Right ventricle myocardium superior (tissue), 1 donor: Measurements from ENCODE around the gene RCAN2. TPM values are rescaled to one million over a fixed set of nuclear protein-coding genes. Genes with fewer than 3 reads are reported as not detected.

ENCODE experiments used
- ATAC-seq: fragments of 200-7000 bp; cut with Tn5 transposase; one replicate; pipeline ENCODE4 v1.9.1; 2020; ENCODE audit warnings: mild to moderate bottlenecking; ENCODE audit not compliant: poor library complexity
- DNase-seq: peaks from one replicate; pipeline ENCODE4 v3.0.0-alpha.2; 2020
- intact Hi-C: fragments of 100-400 bp; cut with DNase I; formaldehyde crosslinking; loops from one replicate; pipeline ENCODE4 v1.11.2; 2022
- total RNA-seq: library from RNA; stranded (reverse); fragmentation: NEBNext Ultra II Directional; extraction: Animal tissue kit (Norgen Biotek cat#: 25700); gene quantifications from one replicate; pipeline ENCODE4 v1.2.1, GENCODE V29; 2021
- donor health status: DM: no; HTN: yes; CAD: no; lungs with severe emphysema.

The RCAN2 gene
- total RNA-seq, 1 donor from 2014 or later, result 258 TPM

DNA sequence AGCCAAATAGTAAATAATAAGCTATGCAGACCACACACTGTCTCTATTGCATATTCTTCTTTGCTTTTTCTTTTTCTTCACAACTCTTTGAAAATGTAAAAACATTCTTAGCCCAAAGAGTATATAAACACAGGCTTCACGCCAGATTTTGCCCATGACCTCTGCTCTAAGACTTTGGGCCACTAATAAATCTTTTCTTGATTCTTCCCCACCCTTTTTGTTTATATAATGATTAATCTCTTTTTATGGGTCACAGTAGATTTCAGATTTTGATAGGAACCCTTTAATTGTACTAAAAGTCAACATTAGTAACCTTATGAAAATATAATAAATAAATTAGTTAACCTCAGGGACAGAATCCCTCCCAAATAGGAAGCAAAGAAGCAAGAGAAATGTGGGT, 304.7 kb downstream of the RCAN2 start:
- no peak for ATAC-seq
- no peak for DNase-seq
- intact Hi-C loops, result no loop called here

DNA sequence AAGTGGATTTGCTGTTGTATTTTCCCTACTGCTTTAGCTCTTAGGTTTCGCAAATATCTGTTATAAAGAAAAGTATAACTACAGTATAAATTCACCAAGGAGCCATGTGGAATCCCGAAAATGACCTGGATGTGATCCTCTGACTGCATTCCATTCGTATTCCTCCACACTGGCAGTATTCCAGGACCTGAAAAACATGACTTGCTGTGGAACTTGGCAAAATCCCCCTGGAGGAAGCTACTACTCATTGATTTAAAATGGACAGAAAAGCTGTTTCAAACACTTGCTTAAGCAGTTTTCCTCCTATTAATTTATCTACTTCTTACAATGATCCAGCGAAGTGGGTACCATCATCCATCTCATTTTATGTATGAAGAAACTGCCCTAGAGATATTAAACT, 307.1 kb downstream of the RCAN2 start:
- DNase-seq (no peak), ATAC-seq (no peak)
- intact Hi-C loops, result no loop called here

DNA sequence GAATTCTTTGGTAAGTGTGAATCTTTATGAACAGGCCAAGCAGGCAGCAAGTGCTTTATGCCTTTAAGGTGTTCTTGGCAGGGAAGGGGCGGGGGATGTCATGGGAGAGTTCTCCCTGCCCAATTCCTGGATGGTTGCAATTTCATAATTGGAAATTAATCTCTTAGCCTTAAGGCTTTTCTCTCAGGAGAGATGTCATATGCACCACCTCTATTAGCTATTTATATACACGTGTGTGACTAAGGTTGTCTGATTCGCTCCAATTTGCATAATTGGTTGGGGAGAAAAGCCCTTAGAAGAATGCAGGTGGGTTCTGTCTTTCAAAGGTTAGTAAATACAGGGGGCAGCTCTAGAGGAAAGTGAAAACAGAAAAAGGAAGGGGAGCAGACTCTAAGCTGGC, 315.3 kb downstream of the RCAN2 start:
- ATAC-seq, result no peak
- DNase-seq, result no peak
- intact Hi-C loops, result no loop called here

DNA sequence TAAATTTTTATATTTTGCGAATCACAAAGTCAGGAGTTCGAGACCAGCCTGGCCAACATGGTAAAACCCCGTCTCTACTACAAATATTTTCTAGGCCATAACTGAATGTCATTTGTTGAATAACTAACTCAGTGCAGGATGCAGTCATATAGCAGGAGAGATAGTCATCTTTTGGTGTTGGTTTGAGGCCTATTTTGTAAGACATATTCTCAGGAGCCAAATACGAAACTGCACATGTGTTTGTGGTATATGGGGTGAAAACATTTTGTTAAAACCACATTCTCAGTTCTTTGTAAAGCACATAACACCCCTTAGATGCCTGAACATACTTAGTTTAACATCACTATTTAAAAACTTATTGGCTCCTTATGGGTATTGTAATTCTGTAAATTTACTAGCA, 315.8 kb downstream of the RCAN2 start:
- DNase-seq, result no peak
- intact Hi-C loops, result no loop called here
- ATAC-seq, result no peak

DNA sequence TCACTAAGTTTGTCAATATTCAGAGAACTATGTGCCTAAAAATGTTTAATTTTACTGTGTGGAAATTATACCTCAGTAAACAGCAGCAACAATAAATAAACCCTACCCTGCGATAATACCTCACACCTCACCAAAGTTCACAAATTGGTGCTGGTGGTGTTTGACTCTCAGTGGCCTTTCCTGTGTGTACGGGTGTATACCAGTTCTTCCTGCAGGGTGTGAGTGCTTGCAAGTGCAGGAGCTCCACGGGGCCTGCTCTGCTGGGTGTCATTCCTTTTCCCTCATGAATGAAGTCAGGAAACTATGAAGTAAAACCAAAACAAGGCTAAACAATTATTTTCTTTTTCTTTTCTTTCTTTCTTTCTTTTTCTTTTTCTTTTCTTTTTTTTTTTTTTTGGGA, 316.3 kb downstream of the RCAN2 start:
- no peak for ATAC-seq
- DNase-seq, result no peak
- intact Hi-C loops, result no loop called here

DNA sequence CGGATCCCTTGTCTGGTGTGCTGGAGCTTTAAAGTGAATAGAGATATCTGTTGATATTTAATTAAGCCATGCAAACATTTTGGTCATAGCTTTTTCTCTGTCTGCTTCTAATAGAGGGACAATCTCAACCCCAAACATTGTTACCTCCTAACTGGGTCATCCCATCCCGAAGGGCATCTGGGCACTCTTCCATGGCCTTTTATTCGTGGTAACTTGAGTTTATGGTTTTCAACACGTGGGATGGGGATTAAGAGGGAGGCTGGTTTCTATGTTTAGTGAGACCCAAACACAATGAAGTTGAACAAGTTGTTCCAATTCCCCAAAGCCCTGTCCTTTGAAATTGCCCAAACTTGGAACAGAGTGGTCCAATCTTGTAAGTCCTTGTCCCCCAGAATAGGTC, 319.1 kb downstream of the RCAN2 start:
- no peak for DNase-seq
- ATAC-seq, result no peak
- intact Hi-C loops, result no loop called here

Other genes starting within 250 kb of the RCAN2 start
- gene CYP39A1, start 161.4 kb upstream of the RCAN2 start, total RNA-seq, result 4.7 TPM
- 11.7 TPM for gene SLC25A27, start 161.5 kb upstream of the RCAN2 start, total RNA-seq
- gene TDRD6, start 196.4 kb upstream of the RCAN2 start, total RNA-seq, result 0.32 TPM
- 0.27 TPM for gene PLA2G7, start 243.9 kb upstream of the RCAN2 start, total RNA-seq